DND-41 (cell line): Measurements from ENCODE around the gene GDF11.

Experiments used
- CTCF ChIP-seq: IDR thresholded peaks from 2 replicates; pipeline ENCODE4 v1.5.1; 2012; ENCODE audit warnings: borderline replicate concordance, low read length, moderate library complexity, mild to moderate bottlenecking; ENCODE audit not compliant: poor library complexity, severe bottlenecking; ENCODE audit errors: extremely low read depth
- EZH2 ChIP-seq: IDR thresholded peaks from 3 replicates; pipeline ENCODE4 v1.6.1; 2012; ENCODE audit warnings: borderline replicate concordance, low read depth, mild to moderate bottlenecking, moderate library complexity, low read length, inconsistent platforms; ENCODE audit not compliant: severe bottlenecking

GRCh38 chr12:55722948-55723347, 20.0 kb upstream of the GDF11 start:
- no peak for TF ChIP-seq CTCF
- no peak for TF ChIP-seq EZH2
